ENCODE results near the gene MBOAT2. TPM values are rescaled to one million over a fixed set of nuclear protein-coding genes. Genes with fewer than 3 reads are reported as not detected.

Gene MBOAT2
- total and polyA plus RNA-seq, 2 of the 13 experiments (the other 11 are each of a cell fraction or from before 2014, with no cell fraction given) = 0.11 to 0.36 TPM

DNA sequence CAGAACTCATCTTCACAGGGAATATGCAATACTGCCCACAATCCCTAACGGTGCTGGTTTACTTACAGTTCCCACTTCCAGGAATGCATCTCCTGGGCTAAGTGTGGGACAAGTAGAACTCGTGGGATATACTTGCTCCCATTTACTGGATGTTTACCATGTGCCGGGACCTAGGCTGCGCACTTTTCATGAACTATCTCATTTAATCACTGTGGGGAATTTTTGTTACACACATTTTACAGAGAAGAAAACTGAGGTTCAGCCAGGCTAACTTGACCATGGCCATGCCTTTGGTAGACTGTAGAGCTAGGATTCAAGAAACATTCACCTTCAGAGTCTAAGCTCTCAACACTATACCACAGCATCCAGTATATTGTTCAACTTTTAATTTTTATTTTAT, 24.4 kb upstream of the MBOAT2 start:
- Histone ChIP-seq H2AFZ (ENCODE audit: low read length) (no peak overlapping the region), H3K4me1 (ENCODE audit: insufficient read depth, low read length) (no peaks in the 10 kb centered on the region), H4K20me1 (ENCODE audit: insufficient read depth, low read length) (no peaks in the 10 kb centered on the region), H3K36me3 (replicated peaks in 1 of 2; ENCODE audit: control insufficient read depth in 1 of 2, insufficient read depth in 2 of 2, low read length in 2 of 2) (no peaks in the 10 kb centered on the region), H3K4me2 (ENCODE audit: low read depth, low read length) (no peak overlapping the region), H3K27me3 (ENCODE audit: control insufficient read depth in 1 of 2, insufficient read depth in 2 of 2, low read length in 2 of 2) (peaks cover 0 to 20% of the 10 kb centered on the region in 2 experiments; a peak in 2 of 5 replicates), H3K9me3 (ENCODE audit: low read length) (no peaks in the 10 kb centered on the region), H3K27ac (ENCODE audit: extremely low read length, insufficient read depth, low read length) (no peak overlapping the region), H3K79me2 (ENCODE audit: insufficient read depth, low read length) (no peaks in the 10 kb centered on the region), H3K9ac (ENCODE audit: insufficient read depth, low read depth, low read length) (no peak overlapping the region), H3K4me3 (replicated peaks in 1 of 3; ENCODE audit: insufficient read depth in 1 of 3, low read depth in 2 of 3, low read length in 3 of 3) (no peak overlapping the region)
- FAIRE-seq (no peak), DNase-seq (ENCODE audit: low spot score) (no peak), ATAC-seq (no peak)
- in situ Hi-C loops (cut with HindIII; ENCODE audit: extremely low pct_ligation_motif_present, low pct_unique_long_range_greater_than_20kb) (no loop called here), intact Hi-C loops (cut with micrococcal nuclease; ENCODE audit: unreplicated experiment) (no loop called here)
- WGBS (ENCODE audit: low lambda C conversion rate) = 49% methylated on average over 4 of the region's 4 CpGs
- POLR2A ChIA-PET = no interaction called here
- no TSS peak for BruUV-seq (replicated peaks)
- TF ChIP-seq HOXA7 (CRISPR knock-in tag; IDR thresholded peaks at IDR 0.05) = no peak
- no peak for TF ChIP-seq RNF2 (conservative IDR thresholded peaks at IDR 0.05; ENCODE audit: low read depth)
- no peak for TF ChIP-seq ZNF552 (CRISPR knock-in tag; IDR thresholded peaks at IDR 0.05; ENCODE audit: borderline replicate concordance)
- no peak for TF ChIP-seq ZFY (CRISPR knock-in tag; IDR thresholded peaks at IDR 0.05)
- no peak for TF ChIP-seq ZNF34 (CRISPR knock-in tag; IDR thresholded peaks at IDR 0.05; ENCODE audit: borderline replicate concordance)
- no peak for TF ChIP-seq MLLT10 (CRISPR knock-in tag; IDR thresholded peaks at IDR 0.05)
- no peak for TF ChIP-seq ZNF367 (CRISPR knock-in tag; IDR thresholded peaks at IDR 0.05; ENCODE audit: borderline replicate concordance)
- no peak for TF ChIP-seq EEA1 (CRISPR knock-in tag; IDR thresholded peaks at IDR 0.05; ENCODE audit: borderline replicate concordance)
- no peak for TF ChIP-seq WIZ (CRISPR knock-in tag; IDR thresholded peaks at IDR 0.05)
- TF ChIP-seq ZNF33A (CRISPR knock-in tag; IDR thresholded peaks at IDR 0.05; ENCODE audit: borderline replicate concordance) = no peak
- TF ChIP-seq ELF3 (CRISPR knock-in tag; IDR thresholded peaks at IDR 0.05) = no peak
- no peak for TF ChIP-seq MTA1 (CRISPR knock-in tag; IDR thresholded peaks at IDR 0.05; ENCODE audit: borderline replicate concordance)
- no peak for TF ChIP-seq ZBTB7A (CRISPR knock-in tag; IDR thresholded peaks at IDR 0.05)
- no peak for TF ChIP-seq ZNF616 (CRISPR knock-in tag; IDR thresholded peaks at IDR 0.05; ENCODE audit: low read depth)
- TF ChIP-seq, protein P1, sequence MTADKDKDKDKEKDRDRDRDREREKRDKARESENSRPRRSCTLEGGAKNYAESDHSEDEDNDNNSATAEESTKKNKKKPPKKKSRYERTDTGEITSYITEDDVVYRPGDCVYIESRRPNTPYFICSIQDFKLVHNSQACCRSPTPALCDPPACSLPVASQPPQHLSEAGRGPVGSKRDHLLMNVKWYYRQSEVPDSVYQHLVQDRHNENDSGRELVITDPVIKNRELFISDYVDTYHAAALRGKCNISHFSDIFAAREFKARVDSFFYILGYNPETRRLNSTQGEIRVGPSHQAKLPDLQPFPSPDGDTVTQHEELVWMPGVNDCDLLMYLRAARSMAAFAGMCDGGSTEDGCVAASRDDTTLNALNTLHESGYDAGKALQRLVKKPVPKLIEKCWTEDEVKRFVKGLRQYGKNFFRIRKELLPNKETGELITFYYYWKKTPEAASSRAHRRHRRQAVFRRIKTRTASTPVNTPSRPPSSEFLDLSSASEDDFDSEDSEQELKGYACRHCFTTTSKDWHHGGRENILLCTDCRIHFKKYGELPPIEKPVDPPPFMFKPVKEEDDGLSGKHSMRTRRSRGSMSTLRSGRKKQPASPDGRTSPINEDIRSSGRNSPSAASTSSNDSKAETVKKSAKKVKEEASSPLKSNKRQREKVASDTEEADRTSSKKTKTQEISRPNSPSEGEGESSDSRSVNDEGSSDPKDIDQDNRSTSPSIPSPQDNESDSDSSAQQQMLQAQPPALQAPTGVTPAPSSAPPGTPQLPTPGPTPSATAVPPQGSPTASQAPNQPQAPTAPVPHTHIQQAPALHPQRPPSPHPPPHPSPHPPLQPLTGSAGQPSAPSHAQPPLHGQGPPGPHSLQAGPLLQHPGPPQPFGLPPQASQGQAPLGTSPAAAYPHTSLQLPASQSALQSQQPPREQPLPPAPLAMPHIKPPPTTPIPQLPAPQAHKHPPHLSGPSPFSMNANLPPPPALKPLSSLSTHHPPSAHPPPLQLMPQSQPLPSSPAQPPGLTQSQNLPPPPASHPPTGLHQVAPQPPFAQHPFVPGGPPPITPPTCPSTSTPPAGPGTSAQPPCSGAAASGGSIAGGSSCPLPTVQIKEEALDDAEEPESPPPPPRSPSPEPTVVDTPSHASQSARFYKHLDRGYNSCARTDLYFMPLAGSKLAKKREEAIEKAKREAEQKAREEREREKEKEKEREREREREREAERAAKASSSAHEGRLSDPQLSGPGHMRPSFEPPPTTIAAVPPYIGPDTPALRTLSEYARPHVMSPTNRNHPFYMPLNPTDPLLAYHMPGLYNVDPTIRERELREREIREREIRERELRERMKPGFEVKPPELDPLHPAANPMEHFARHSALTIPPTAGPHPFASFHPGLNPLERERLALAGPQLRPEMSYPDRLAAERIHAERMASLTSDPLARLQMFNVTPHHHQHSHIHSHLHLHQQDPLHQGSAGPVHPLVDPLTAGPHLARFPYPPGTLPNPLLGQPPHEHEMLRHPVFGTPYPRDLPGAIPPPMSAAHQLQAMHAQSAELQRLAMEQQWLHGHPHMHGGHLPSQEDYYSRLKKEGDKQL (CRISPR knock-in tag; IDR thresholded peaks at IDR 0.05; ENCODE audit: low read depth) = no peak
- CTCF ChIA-PET (ENCODE audit: low intra/inter-chr PET ratio, low total read pairs) = no interaction called here

Measured in HepG2 (cell line).